ENCODE results near the gene CDC20B.

Gene CDC20B, protein sequence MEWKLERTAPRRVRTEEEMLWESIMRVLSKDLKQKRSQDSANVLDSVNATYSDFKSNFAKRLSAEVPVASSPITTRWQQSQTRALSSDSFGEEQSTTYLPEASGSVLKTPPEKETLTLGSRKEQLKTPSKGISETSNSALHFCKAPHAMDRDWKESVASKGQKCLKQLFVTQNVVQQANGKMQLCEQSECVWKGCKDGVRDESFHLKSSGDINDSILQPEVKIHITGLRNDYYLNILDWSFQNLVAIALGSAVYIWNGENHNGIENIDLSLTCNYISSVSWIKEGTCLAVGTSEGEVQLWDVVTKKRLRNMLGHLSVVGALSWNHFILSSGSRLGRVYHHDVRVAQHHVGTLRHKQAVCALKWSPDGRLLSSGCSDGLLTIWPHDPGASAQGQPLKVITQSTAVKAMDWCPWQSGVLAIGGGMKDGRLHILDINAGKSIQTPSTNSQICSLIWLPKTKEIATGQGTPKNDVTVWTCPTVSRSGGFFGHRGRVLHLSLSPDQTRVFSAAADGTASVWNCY

DNA sequence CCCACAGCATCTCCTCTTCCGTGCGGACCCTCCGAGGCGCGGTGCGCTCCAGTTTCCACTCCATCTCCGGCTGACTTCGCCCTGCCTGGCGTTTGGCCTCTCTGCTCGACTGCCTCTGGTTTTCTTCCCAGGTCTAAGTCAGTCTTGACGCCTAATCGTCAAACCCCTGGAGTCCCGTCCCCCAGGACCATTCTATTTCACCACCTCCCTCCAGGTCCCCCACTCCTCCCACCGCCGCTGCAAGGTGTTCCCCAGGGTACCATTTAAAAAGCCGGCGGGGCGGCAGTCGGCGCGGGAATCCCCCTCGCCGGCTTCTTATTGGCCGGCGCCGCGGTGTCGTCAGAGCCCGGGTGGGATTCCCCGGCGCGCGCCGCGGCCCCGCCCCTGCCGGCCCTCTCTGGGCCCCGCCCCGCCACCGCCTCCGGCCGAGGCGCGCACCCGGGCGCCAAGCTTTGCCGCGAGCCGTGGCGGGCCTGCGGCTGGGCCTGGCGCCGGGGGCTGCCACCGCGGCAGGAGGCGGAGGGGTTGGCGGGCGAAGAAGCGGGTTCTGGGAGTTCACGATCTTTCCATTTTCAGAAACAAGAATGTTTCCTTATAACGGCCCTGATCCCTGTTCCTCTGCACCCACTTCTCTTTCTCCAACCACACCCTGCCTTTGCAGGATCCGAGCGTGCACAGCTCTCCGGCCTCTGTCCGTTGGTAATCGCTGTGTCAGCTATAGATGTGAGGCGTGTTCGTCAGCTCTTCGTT, at the start of gene CDC20B:
CDC20B (minus strand) TSS at position 241 of the 750 bp plus-strand sequence; CDS start at position 64, 177 bp downstream.
- peak; percentile 55 for DNase-seq (ENCODE audit: low read depth)

- no peak for DNase-seq (ENCODE audit: low read depth)
Observed at GRCh38 chr5:55222092-55222984, 49.4 kb upstream of the CDC20B start.

DNA sequence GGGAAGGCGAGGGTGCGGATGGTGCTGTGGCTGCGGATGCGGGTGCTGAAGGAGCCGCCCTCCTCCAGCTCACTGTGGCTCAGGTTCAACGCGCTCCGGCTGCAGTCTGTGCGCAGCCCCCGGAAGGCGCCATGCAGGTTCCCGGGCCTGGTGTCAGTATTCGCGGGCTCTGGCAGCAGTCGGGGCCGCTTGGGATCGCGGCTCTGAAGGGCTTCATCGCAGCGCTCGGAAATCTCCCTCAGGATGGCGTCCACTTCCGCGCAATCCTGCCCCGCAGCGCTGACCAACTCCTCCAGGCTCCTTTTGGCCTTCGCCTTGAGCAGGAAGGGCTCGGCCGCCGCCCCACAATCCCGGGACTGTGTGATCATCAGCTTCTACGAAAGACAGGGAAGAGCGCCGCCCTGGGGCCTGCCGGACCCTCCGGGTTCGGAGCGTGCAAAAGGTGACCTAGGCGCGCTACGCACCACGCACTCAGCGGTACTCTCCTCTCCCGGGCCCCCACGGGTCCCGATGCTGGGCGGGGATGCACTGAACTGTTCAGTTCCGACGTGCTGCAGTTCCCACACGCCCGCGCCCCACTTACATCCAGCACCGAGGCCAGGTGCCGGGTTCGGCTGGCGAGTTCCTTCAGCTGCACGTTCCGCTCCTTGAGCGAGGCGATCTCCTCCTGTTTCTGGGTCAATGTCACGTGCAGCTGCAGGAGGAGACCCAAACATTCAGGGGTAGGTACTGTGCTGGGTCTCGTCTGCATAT, 47.6 kb upstream of the CDC20B start:
- no peak for DNase-seq (ENCODE audit: low read depth)

DNA sequence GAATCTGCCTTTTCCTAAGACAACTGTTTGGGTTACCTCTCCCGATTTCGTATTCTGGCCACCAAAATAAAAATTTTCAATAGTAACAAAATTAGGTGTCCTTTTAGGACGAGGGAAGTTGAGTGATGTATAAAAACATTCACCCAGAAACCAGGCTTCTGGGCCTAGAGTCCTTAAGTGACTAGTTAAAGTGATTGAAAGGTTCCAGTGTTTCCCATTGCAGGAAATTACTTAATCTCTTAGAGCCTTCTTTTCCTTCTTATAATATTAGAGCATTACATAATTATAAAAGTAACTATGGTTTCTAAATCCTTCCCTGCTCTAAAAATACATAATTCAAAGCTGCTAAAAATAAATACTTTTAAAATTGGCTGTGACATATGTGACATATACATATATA, 46.8 kb upstream of the CDC20B start:
- no peak for DNase-seq (ENCODE audit: low read depth)

DNA sequence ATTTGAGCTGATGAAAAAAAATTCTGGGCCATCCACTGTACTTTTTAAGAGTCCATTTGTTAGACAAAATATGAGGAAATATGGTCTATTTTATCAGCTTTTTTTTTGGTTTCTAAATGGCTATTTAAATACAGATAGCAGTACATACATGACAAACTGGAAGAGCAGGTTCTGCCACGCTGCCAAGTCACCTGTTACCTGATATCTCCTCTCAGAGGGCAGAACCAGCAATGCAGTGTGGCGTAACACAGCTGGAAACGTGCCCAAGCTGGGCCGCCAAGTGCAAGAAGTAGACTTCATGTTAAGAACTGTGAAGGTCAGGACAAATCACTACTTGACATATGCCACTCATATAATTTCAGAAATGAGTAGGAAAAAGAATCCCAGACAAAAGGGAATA, 46.0 kb upstream of the CDC20B start:
- no peak for DNase-seq (ENCODE audit: low read depth)

DNA sequence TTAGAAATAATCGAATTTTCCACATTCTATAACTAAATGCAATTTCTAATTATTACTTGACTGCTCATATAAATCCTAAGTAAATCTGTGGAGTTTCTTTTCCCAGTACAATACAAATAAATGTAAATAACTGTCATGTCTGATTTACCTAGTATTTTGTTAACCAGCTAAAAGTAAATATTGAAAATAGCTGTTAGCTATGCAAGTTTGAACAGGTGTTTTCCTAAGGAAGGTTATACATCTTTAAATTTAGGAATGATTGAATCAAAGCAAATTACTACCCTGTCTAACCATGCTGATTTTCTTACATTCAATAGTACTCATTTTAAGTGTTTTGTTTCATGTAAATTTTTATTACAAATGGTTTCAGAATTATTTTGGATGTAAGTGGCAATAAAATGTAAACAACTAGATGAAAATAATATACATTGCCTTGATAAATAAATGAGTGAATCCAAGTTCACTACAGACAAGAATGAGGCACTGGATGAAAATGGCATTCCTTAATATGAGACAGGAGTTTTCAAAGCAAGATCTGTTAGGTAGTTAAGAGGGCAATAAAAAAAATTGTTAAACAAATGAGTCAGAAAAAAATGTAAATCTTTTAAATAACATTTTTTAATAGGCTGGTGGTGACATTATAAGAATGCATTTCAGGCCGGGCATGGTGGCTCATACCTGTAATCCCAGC, 38.4 kb upstream of the CDC20B start:
- DNase-seq (ENCODE audit: low read depth) = no peak

GRCh38 chr5:55205001-55205400, 32.0 kb upstream of the CDC20B start:
- DNase-seq (ENCODE audit: low read depth) = no peak

DNA sequence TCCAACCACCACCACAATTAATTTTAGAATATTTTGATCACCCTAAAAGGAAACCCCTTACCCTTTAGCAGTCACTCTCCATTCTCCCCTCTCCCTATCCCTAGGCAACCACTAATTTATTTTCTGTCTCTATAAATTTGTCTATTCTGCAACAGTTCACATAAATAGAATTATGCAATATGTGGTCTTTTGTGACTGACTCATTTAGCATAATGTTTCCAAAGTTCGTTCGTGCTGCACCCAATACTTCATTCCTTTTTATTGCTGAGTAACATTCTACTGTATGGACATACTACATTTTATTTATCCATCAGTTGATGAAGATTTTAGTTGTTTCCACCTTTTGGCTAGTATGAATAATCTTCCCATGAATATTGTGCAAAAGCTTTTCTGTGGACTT, 18.2 kb upstream of the CDC20B start:
- DNase-seq (ENCODE audit: low read depth) = no peak

GRCh38 chr5:55188656-55189540, 15.9 kb upstream of the CDC20B start:
- no peak for DNase-seq (ENCODE audit: low read depth)

DNA sequence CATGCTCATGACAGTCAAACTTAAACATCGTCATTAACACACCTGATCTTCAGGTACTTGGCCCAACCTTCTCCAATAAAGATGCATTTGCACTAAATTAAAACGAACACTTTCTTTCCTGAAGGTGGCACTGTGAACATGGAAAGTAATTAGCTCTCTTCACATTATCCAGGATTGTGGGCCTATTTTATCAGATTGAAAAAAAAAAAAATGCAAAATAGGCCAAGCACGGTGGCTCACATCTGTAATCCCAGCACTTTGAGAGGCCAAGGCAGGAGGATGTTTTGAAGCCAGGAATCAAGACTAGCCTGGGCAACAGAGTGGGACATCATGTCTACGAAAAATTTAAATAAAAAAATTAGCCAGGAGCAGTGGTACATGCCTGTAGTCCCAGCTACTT, 14.4 kb upstream of the CDC20B start:
- no peak for DNase-seq (ENCODE audit: low read depth)

DNA sequence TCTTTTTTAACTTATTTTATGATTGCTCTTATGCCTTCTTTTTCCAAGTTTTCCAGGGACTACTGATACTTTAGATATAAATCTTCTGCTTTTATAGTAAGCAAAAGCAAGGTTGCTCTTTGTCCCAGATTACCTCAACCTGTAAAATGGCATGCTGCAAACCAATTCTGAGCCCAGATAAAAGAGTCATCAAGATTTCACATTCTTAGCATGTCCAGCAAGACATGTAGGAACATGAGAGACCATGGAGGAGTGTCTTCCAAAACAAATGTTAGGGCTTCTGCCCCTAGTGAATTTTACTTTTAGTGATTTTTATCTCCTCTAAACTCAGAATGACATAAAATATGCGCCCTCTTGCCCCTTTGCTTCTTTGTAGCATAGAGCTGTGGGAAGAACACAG, 7.0 kb upstream of the CDC20B start:
- no peak for DNase-seq (ENCODE audit: low read depth)

DNA sequence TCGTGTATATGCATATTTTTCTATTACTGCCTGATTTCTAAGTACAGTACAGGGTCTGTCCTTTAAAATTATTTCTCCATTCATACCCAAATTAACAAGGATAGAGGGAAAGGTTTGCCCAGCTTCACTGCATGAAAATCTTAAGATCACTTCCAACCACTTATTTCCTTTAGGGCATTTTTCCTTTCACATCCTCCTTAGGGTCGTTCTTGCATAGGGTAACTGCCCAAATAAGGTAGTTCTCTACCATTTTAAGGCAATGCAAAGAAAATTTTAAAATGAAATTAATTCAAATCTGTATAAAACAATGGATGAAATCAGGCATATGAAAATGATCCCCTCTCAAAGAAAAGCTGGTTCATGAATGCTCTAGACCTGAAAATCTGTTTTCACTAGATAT, 4.1 kb upstream of the CDC20B start:
- DNase-seq (ENCODE audit: low read depth) = no peak

GRCh38 chr5:55176176-55176818, 3.3 kb upstream of the CDC20B start:
- no peak for DNase-seq (ENCODE audit: low read depth)

DNA sequence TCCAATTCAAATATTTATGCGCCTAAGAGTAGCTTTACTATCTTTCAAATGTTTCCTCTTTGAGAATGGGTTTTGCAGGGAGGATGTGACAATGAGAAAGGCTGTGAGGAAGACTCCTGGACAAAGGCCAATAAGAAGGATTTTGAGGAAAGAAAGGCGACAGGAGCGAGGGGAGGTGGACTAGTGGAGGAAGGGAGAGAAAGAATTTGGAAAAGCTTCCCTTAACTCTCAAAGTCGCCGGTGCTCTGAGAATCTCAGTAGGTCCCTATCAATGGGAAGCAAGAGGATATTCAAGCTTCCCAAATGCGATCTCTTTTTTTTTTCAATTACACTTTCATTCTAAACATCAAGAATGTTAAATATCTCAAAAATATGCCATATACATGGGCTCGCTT, 2.8 kb upstream of the CDC20B start:
- DNase-seq (ENCODE audit: low read depth) = no peak

- no peak for DNase-seq (ENCODE audit: low read depth)
Observed at GRCh38 chr5:55173687-55174230, 782 bp upstream of the CDC20B start.

- DNase-seq (ENCODE audit: low read depth) = peak; percentile 30
Observed at GRCh38 chr5:55172051-55172899, 702 bp downstream of the CDC20B start.

- DNase-seq (ENCODE audit: low read depth) = no peak
Observed at GRCh38 chr5:55171471-55171870, 1.5 kb downstream of the CDC20B start.

DNA sequence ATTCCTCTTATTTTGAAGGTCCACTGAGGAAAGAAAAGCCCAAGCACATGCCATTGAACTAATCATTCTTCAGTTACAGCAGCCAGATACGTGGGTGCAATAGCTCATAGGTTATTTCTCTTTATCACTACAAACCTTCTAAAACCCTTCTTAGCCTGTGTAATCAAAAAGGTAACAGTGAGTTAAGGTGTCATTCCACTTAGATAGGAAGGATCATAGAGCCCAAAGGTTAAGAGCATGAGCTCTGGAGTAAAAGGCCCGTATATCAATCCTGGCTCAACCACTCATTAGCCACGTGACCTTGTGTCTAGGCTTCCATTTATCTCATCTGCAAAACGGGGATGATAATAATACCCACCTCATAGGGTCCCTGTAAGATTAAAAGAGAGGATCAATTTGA, 10.3 kb downstream of the CDC20B start:
- DNase-seq (ENCODE audit: low read depth) = no peak

Data from activated T-helper 1 cell treated with Interleukin-2 at 50 U/mL for 16 hours (primary cell).